WERI-Rb-1 (cell line): ENCODE results near the gene ZNF385C.

ENCODE experiments used
- DNase-seq: peaks from one replicate; pipeline ENCODE4 v3.0.0-alpha.2; 2020
- H3K27ac ChIP-seq: fragments of 250-450 bp; sonication (Bioruptor Pico); 2 replicates; pipeline ENCODE4 v1.5.1; 2020; ENCODE audit warnings: mild to moderate bottlenecking, moderate library complexity
- H3K27me3 ChIP-seq: fragments of 250-450 bp; sonication (Bioruptor Pico); 2 replicates; pipeline ENCODE4 v1.5.1; 2021; ENCODE audit warnings: mild to moderate bottlenecking, low read depth, moderate library complexity; ENCODE audit not compliant: insufficient read depth, severe bottlenecking
- H3K36me3 ChIP-seq: fragments of 250-450 bp; sonication (Bioruptor Pico); 2 replicates; pipeline ENCODE4 v1.5.1; 2020; ENCODE audit warnings: mild to moderate bottlenecking, moderate library complexity
- H3K4me3 ChIP-seq: 2 replicates; pipeline ENCODE4 v1.5.1; 2011; ENCODE audit warnings: low read depth, mild to moderate bottlenecking, control low read depth, low read length
- H3K9me3 ChIP-seq: fragments of 250-450 bp; sonication (Bioruptor Pico); 2 replicates; pipeline ENCODE4 v1.5.1; 2021; ENCODE audit warnings: mild to moderate bottlenecking, moderate library complexity; ENCODE audit not compliant: severe bottlenecking
- TF ChIP-seq, protein P1 (sequence below): IDR thresholded peaks from 2 replicates; pipeline ENCODE4 v1.5.1; 2011; ENCODE audit warnings: low read depth, mild to moderate bottlenecking, control low read depth, inconsistent platforms, low read length

Gene ZNF385C

GRCh38 chr17:42111265-42111636 lies 13.0 kb upstream of the ZNF385C start:
- Histone ChIP-seq H3K36me3 (peaks cover 30% of the 10 kb centered on the region), H3K4me3 (no peak overlapping the region), H3K27ac (no peak overlapping the region), H3K9me3 (no peaks in the 10 kb centered on the region), H3K27me3 (no peaks in the 10 kb centered on the region)
- DNase-seq, result peak; percentile 23
- TF ChIP-seq, protein P1, sequence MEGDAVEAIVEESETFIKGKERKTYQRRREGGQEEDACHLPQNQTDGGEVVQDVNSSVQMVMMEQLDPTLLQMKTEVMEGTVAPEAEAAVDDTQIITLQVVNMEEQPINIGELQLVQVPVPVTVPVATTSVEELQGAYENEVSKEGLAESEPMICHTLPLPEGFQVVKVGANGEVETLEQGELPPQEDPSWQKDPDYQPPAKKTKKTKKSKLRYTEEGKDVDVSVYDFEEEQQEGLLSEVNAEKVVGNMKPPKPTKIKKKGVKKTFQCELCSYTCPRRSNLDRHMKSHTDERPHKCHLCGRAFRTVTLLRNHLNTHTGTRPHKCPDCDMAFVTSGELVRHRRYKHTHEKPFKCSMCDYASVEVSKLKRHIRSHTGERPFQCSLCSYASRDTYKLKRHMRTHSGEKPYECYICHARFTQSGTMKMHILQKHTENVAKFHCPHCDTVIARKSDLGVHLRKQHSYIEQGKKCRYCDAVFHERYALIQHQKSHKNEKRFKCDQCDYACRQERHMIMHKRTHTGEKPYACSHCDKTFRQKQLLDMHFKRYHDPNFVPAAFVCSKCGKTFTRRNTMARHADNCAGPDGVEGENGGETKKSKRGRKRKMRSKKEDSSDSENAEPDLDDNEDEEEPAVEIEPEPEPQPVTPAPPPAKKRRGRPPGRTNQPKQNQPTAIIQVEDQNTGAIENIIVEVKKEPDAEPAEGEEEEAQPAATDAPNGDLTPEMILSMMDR, result no peak

- H3K36me3 ChIP-seq, result peaks cover 23% of the 10 kb centered on the region
- no peak for DNase-seq
- H3K27me3 ChIP-seq, result no peaks in the 10 kb centered on the region
- no peak overlapping the region for H3K4me3 ChIP-seq
- TF ChIP-seq, protein P1, result no peak
- H3K9me3 ChIP-seq, result no peaks in the 10 kb centered on the region
- no peak overlapping the region for H3K27ac ChIP-seq
These were observed 12.3 kb upstream of the ZNF385C start for GRCh38 chr17:42110301-42111264.

DNA sequence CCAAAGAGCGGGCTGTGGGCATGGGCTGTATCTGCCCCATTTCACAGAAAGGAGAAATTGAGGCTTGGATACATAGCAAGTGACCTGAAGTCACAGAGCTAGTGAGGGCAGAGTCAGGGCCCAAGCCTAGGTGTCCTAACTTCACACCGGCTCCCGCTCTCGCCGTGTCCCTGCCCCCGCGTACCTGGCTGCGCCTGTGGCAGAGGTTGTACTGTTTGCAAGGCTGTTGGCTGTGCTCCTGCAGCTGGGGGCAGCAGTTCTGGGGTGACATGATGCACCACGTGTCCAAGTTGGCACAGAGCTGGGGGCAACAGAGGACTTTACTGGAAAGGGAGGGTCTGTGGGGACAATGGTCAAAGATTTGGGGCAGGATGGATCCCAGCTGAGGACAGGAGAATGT lies 10.8 kb upstream of the ZNF385C start:
- no peak for DNase-seq
- TF ChIP-seq, protein P1, result no peak
- H3K9me3 ChIP-seq, result no peaks in the 10 kb centered on the region
- no peak overlapping the region for H3K27ac ChIP-seq
- H3K27me3 ChIP-seq, result no peaks in the 10 kb centered on the region
- H3K36me3 ChIP-seq, result peaks cover 13% of the 10 kb centered on the region
- no peak overlapping the region for H3K4me3 ChIP-seq

DNA sequence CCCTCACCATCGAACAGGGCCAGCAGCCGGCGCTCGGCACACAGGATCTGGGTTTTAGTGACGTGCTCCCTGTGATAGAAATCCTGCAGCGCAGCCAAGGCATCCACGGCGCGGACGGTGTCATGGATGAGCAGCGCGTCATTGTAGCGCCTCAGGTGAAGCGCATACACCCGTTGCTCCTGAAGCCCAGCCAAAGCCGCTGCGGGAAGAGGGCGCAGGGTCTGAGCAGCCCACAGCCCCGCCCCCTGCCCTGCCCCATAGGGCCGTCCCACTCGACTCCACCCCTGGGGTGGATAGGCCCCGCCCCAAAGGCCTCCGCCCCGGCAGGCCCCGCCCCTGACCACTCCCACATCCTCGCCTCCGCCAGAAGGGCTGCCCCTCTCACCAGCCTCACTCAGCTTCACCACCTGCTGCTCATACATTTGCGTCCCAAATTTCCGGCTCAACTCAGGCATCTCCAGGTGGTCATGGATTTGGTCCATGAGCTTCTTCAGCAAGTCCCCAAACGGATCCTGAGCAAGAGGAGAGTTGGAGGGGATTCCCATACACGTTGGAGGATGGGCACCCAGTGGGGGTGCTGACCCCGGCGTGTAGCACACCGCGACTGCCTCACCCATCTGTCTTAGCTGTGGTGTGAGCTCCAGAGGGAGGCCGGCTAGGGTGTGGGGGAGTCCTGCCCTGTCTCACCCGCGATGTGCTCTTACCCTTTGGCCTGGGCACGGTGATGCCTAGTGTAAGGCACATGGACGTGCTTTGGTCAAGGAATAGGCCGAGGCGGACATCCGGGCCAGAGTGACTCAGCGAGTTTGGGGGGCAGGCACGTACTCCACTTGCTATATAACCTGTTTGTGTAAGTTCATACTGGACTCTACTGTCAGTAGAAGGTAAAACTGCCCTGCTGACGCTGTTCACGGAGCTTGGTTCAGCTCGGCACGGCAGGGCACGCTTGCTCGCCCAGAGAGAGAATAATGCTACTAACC lies 9.6 kb upstream of the ZNF385C start:
- H3K27me3 ChIP-seq, result no peaks in the 10 kb centered on the region
- peak overlapping the region; percentile 52 for H3K27ac ChIP-seq
- DNase-seq, result peak; percentile 99
- H3K9me3 ChIP-seq, result no peaks in the 10 kb centered on the region
- TF ChIP-seq, protein P1, result 0 out of 2 replicates have a peak, but pooled peaks have one; percentile 1
- peaks cover 1% of the 10 kb centered on the region; the same call in 1 of the 2 replicates for H3K36me3 ChIP-seq
- peak overlapping the region; percentile 24 for H3K4me3 ChIP-seq

- no peaks in the 10 kb centered on the region for H3K9me3 ChIP-seq
- TF ChIP-seq, protein P1, result no peak
- no peaks in the 10 kb centered on the region for H3K27me3 ChIP-seq
- H3K36me3 ChIP-seq, result no peaks in the 10 kb centered on the region
- H3K4me3 ChIP-seq, result peak overlapping the region; percentile 24
- H3K27ac ChIP-seq, result no peak overlapping the region
- no peak for DNase-seq
These were observed 8.9 kb upstream of the ZNF385C start for GRCh38 chr17:42107124-42107523.
